HG03064 (cell line): ENCODE data around the gene ATG9A.

ENCODE experiments used
- ATAC-seq: cut with Tn5 transposase; IDR thresholded peaks from one replicate; pipeline ENCODE4 v1.9.1; 2021; ENCODE audit warnings: low read depth; ENCODE audit not compliant: unreplicated experiment

The ATG9A gene

GRCh38 chr2:219178377-219179175 is 50.9 kb downstream of the ATG9A start:
- ATAC-seq = peak; percentile 15

DNA sequence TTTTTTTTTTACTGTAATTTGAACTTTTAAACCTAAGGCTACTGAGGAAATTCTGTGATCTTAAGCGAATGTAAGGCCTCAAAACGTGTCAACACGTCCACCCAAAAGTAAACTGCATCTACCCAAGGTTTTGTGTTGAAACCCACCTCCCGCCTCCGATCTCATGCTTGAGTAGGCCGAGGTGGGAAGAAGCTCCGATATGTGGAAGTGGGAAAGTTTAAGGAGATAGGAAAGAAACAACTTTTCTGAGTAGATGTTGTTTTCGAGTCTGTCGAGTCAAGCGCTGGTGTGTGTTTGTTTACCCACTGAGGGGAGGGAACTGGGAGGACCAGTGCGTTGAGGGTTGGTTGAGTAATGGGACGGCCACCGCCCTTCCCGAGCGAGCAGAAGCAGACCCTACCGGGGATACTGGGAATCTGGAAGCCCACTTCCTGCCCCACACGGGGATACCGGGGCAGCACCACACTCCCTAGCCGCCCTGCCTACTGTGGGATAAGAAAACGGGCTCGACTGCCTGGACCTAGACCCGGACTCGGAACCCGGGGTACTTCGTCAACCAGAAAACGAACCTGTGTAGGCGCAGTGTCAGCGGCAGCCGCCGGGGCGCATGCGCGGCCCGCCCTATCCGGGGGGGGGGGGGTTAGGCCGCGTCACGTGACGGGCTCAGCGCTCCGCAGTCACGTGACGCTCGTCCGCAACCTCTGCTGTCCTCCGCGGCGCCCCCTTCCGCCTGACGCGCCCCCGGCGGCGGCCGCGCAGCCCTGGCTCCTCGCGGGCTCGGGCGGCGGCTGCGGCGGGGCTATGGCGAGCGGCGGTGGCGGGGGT is 51.7 kb downstream of the ATG9A start, which contains the start of gene RETREG2:
RETREG2 (plus strand) TSS at position 724 of the 825 bp plus-strand sequence; CDS start at position 802, 78 bp downstream.
- ATAC-seq = peak; percentile 36

GRCh38 chr2:219176818-219177551 is 52.5 kb downstream of the ATG9A start, which contains the start of gene CNPPD1:
CNPPD1 (minus strand) TSS chr2:219176925; CDS start chr2:219176828, 97 bp downstream.
- ATAC-seq = peak; percentile 68

GRCh38 chr2:219175928-219176817 is 53.3 kb downstream of the ATG9A start:
- ATAC-seq = peak; percentile 25

DNA sequence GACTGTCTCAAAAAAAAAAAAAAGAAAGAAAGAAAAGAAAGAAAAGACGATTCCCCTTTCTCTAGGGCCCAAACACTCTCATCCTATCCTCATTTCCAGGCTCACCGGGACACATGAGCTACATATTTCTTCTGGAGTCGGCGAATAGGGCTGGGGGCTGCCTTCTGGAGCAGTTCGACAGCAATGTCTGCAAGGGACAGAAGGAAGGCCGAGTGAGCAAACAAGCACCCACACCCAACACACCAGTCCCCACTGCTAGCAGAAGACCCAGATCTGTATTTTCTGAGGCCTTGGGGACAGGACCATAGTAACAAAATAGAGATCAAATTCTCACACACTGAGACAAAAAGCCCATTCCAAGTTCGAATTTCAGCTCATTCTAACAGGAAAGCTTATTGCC is 54.0 kb downstream of the ATG9A start:
- ATAC-seq = no peak

DNA sequence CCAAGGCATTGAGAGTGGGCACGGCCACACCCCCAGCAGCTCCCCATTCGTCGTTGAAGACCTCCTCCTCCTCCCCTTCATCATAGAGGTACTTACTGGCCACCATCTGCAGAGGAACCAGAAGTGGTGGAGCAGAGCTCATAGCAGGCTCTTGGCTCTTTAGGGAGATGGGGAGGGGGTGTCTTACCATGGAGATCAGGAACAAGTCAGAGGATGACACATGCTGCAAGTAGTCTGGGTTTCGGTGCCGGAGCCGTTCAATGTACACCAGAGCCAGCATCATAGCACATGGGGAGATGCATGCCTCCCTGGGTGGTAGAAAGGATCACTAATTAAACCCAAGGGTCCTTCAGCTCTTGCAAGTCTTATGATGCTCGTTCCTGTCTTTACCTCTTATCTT is 54.6 kb downstream of the ATG9A start:
- no peak for ATAC-seq

DNA sequence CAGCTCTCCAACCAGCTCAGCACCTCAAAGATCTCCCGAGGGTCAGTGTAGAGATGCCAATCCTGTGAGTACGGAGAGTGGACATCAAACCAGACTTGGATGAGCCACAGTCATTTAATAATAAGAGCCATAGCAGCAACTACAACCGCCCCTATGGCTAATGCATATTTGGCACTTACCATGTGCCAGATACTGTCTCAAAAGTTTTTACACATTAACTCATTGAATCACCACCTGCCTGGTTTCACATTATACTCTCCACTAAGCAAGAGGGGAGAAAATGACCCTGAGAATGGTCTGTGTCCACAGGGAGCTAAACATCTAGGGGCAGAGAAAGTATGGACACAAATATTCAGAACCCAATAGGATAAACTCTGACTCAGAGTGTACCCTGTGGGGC is 55.3 kb downstream of the ATG9A start:
- no peak for ATAC-seq

- no peak for ATAC-seq
These were observed 56.3 kb downstream of the ATG9A start for GRCh38 chr2:219173176-219173575.

GRCh38 chr2:219172231-219173154 is 56.9 kb downstream of the ATG9A start:
- no peak for ATAC-seq

DNA sequence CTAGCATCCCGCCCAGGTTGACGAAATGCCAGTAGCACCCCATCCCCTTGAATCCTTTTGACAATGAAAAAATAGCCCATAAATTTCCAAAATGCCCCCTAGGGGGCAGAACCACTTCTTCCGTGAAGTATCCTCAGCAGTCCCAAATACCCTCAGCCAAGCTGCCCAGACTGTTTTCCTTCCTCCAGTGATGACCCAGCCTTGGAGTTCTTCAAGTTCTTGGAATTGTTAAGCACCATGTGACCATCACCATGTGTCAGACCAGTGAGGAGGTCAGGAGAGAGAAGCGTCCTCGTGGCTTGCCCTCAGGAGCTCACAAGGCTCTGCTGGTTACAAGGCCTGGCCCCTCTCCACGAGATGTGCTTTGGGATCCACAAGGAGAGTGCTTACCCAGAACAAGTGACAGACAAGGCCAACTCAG is 58.2 kb downstream of the ATG9A start:
- ATAC-seq = no peak

DNA sequence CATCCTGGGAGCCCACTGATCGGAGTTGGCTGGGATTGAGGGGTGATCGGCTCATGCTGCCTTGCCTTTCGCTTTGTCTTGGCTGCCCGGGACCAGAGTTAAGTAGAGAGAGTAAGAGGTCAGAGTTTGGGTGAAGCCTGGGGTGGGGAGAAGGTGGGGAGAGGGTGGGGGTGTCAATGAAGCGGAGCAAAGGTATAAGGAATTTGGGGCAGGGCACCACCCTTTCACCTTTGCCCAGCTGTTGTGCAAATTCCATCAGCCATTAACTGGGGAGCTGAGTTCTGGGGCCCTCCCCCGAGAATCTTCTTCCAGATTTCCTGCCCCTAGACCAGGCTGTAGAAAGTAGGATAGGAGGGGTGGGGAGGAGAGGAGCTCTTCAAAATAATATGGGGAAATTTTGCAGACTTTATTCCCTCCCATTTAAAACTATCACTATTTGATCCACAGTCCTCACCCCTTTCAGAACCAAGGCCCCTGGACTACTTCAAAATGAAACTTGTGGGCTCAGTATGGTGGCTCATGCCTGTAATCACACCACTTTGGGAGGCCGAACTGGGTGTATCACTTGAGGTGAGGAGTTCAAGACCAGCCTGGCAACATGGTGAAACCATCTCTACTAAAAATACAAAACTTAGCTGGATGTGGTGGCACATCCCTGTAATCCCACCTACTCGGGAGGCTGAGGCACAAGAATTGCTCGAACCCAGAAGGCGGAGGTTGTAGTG is 59.3 kb downstream of the ATG9A start, which contains the start of gene SLC23A3:
SLC23A3 (minus strand) TSS at position 100 of the 725 bp plus-strand sequence; CDS start at position 55, 45 bp downstream.
- no peak for ATAC-seq
